K562 (cell line): Measurements from ENCODE around the gene PRSS50. TPM values are rescaled to one million over a fixed set of nuclear protein-coding genes. Genes with fewer than 3 reads are reported as not detected.

ENCODE experiments used
- ATAC-seq: fragments of 200-7000 bp; cut with Tn5 transposase; 3 replicates; pipeline ENCODE4 v1.9.1; 2020; ENCODE audit warnings: moderate library complexity
- BruUV-seq: library from RNA; stranded (reverse); fragments of 400-500 nt; replicated peaks from 2 replicates; lab custom pipeline; 2021; lab: Mats Ljungman, UMichigan
- CTCF ChIA-PET: fragments of 300-600 bp; formaldehyde crosslinking; extraction: SDS; loops from one replicate; lab custom pipeline; 2021; ENCODE audit warnings: low intra/inter-chr PET ratio; lab: Yijun Ruan, JAX
- POLR2A ChIA-PET: fragments of 300-600, 350-650 bp; sonication (Branson Sonifier 250); formaldehyde crosslinking; extraction: SDS; loops from one replicate; lab custom pipeline; 2021; ENCODE audit warnings: antibody characterized with exemption, inconsistent platforms; lab: Yijun Ruan, JAX
- DNase-seq, 4 experiments: peaks; one replicate each; pipeline versions ENCODE4 v3.0.0 to v3.0.0-alpha.2; 2011 to 2018; ENCODE audit warnings: low spot score in 3 of 4, mixed read lengths in 3 of 4; ENCODE audit errors: extremely low read depth in 1 of 4
- FAIRE-seq: peaks from 2 replicates; lab custom pipeline; 2011; peaks lifted over from hg19 to GRCh38; lab: Jason Lieb, UNC
- H2AFZ ChIP-seq: 2 replicates; pipeline ENCODE4 v1.6.0; 2011; ENCODE audit warnings: low read depth, low read length, control low read depth, inconsistent platforms
- H3K27ac ChIP-seq: fragments of 200-600 bp; 3 replicates; pipeline ENCODE4 v1.8.0; 2011; ENCODE audit warnings: low read depth, mild to moderate bottlenecking, control low read depth, inconsistent platforms, low read length, moderate library complexity, mixed read lengths; ENCODE audit errors: extremely low read depth
- H3K27me3 ChIP-seq, 2 experiments: fragments of 300-600 bp in 1 of 2; 2 replicates in 1 of 2; 3 replicates in 1 of 2; pipeline versions ENCODE4 v1.6.0 to v1.8.0; 2011; ENCODE audit warnings: inconsistent platforms in 2 of 2, low read length in 2 of 2, mild to moderate bottlenecking in 1 of 2, mixed read lengths in 1 of 2, moderate library complexity in 1 of 2; ENCODE audit not compliant: control insufficient read depth in 2 of 2, insufficient read depth in 2 of 2
- H3K36me3 ChIP-seq: fragments of 300-600 bp; 3 replicates; pipeline ENCODE4 v1.8.0; 2011; ENCODE audit warnings: mild to moderate bottlenecking, low read length, inconsistent platforms; ENCODE audit not compliant: control insufficient read depth, insufficient read depth
- H3K4me1 ChIP-seq, 2 experiments: fragments of 200-600 bp in 1 of 2; replicated peaks in 1 of 2; 2 replicates in 1 of 2; 3 replicates in 1 of 2; pipeline versions ENCODE4 v1.5.1 to v1.8.0; 2011; ENCODE audit warnings: inconsistent platforms in 2 of 2, low read length in 2 of 2, mild to moderate bottlenecking in 1 of 2, mixed read lengths in 1 of 2, moderate library complexity in 1 of 2; ENCODE audit not compliant: control insufficient read depth in 2 of 2, insufficient read depth in 2 of 2
- H3K4me2 ChIP-seq: 2 replicates; pipeline ENCODE4 v1.6.1; 2011; ENCODE audit warnings: low read length, control low read depth, inconsistent platforms, mixed read lengths; ENCODE audit not compliant: insufficient read depth
- H3K4me3 ChIP-seq: fragments of 200-600 bp; sonication (generic), shearing (Covaris generic); 2 replicates; pipeline ENCODE4 v1.5.1; 2016; ENCODE audit warnings: control low read depth, inconsistent platforms
- H3K79me2 ChIP-seq: fragments of 200-600 bp; 3 replicates; pipeline ENCODE4 v1.8.0; 2011; ENCODE audit warnings: low read length, inconsistent platforms; ENCODE audit not compliant: control insufficient read depth, insufficient read depth
- H3K9ac ChIP-seq, 2 experiments: 2 replicates each; pipeline versions ENCODE4 v1.6.0 to v1.6.1; 2011; ENCODE audit warnings: low read depth in 2 of 2, low read length in 2 of 2, control low read depth in 1 of 2, inconsistent platforms in 1 of 2, mild to moderate bottlenecking in 1 of 2, mixed read lengths in 1 of 2; ENCODE audit not compliant: insufficient read depth in 1 of 2
- H3K9me1 ChIP-seq: one replicate; pipeline ENCODE4 v1.6.0; 2011; ENCODE audit warnings: inconsistent platforms, mild to moderate bottlenecking, low read length, moderate library complexity; ENCODE audit not compliant: control insufficient read depth, insufficient read depth
- H3K9me3 ChIP-seq: replicated peaks from 2 replicates; pipeline ENCODE4 v1.5.1; 2011; ENCODE audit warnings: low read depth, low read length, inconsistent platforms; ENCODE audit not compliant: control insufficient read depth, insufficient read depth
- H4K20me1 ChIP-seq: replicated peaks from 2 replicates; pipeline ENCODE4 v1.6.1; 2011; ENCODE audit warnings: low read length, inconsistent platforms, mixed read lengths; ENCODE audit not compliant: control insufficient read depth, insufficient read depth
- TGIF2 ChIP-seq: sonication (generic); formaldehyde crosslinking; IDR thresholded peaks from 2 replicates; pipeline ENCODE4 v1.8.1; 2022; ENCODE audit warnings: mild to moderate bottlenecking, missing genetic modification reagents, moderate library complexity
- WGBS: fragments of 100-300 bp; shearing (Covaris generic); methylation state at CpG from one replicate; pipeline ENCODE4 v1.1.6; 2016; ENCODE audit warnings: low coverage, mixed read lengths; ENCODE audit not compliant: insufficient coverage; ENCODE audit errors: missing lambda C conversion rate; 5-methylcytosine and 5-hydroxymethylcytosine counted together
- in situ Hi-C: fragments of 300-500 bp; cut with MboI; formaldehyde crosslinking; loops from 4 replicates; pipeline ENCODE4 v1.15.0; 2018; ENCODE audit warnings: inconsistent platforms, mixed read lengths
- intact Hi-C: fragments of 100-400 bp; cut with micrococcal nuclease; formaldehyde crosslinking; loops from 2 replicates; pipeline ENCODE4 v1.14.2; 2022
- polyA plus RNA-seq, 8 experiments: library from polyadenylated mRNA; depleted of rRNA in 4 of 8; stranded (reverse) in 5 of 8; unstranded in 3 of 8; fragments of >200 nt; fragmentation: Nextera tagmentation in 2 of 8; fragmentation: Illumina TruSeq in 1 of 8; extraction: Ambion mirVana in 2 of 8; extraction: Trizol in 1 of 8; gene quantifications; 2 replicates each; pipeline versions ENCODE4 v1.2.1 to v1.2.3, GENCODE V29; 2011 to 2014; ENCODE audit warnings: inconsistent platforms in 1 of 8, missing spikeins in 1 of 8
- total RNA-seq, 7 experiments: library from RNA; depleted of rRNA in 6 of 7; stranded (reverse); fragments of >200 nt in 6 of 7; fragmentation: Illumina TruSeq in 2 of 7; extraction: Trizol in 2 of 7; gene quantifications; 2 replicates each; pipeline versions ENCODE4 v1.2.1 to v1.2.3, GENCODE V29; 2011 to 2021; ENCODE audit warnings: low replicate concordance in 1 of 7
- TF ChIP-seq, protein P1 (sequence below): fragments of 450-650 bp; formaldehyde crosslinking; IDR thresholded peaks from 2 replicates; pipeline ENCODE4 v1.4.0; 2020; ENCODE audit warnings: mild to moderate bottlenecking, mixed read lengths

Gene PRSS50
- total and polyA plus RNA-seq, 9 of the 15 experiments (the other 6 are each of a cell fraction or from before 2014, with no cell fraction given), result 0.01 TPM; not detected in 8

DNA sequence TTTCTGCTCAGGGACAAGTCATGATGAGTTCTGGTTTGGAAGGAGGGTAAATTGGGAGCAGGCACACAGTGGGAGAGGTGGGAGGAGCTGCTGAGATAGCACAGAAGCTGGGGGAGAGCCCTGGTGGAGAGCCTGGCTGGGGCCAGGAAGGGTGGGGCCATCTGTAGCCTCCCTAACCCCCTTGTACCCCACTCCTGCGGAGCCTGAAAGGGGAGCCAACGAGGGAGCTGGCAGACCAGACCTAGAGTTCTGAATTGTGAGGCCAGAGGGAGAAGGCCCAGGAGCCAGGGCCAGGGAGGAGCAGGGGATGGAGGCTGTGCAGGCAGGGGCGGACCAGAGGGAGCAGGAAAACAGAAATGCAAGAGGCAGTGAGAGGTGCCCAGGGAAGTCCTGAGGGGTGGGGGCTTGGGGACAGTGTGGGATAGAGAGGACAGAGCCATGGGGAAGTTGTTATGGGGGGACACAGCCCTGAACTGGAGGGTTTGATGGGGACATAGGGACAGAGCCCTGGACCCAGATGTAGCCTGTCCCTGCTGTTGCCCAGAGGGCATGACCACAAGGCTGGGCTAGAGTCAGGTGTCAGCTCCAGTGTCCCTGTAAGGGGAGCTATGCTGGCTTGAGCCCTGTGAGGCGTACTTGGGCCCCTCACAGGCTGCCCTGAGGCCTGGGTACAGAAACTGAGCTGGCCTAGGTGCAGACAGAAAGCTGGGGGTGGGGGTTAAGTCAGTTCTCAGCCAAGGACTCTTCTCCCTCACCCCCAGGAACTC lies 15.2 kb downstream of the PRSS50 start:
- no peak for FAIRE-seq

More for the DNA sequence above, 15.2 kb downstream of the PRSS50 start:
- H3K36me3 ChIP-seq, result no peaks in the 10 kb centered on the region
- no peaks in the 10 kb centered on the region for H3K79me2 ChIP-seq
- H3K4me3 ChIP-seq, result no peak overlapping the region
- H3K27me3 ChIP-seq, result peaks cover 6 to 51% of the 10 kb centered on the region in 2 experiments
- H3K4me2 ChIP-seq, result no peak overlapping the region
- CTCF ChIA-PET, result interaction anchor here (1.1 kb wide), 1 partner anchor 164 kb away, joined by 3 read pairs; no protein-coding TSS in a partner anchor
- intact Hi-C loops, result loop anchor here (10.0 kb wide), 2 partner anchors 292 to 672 kb away; no protein-coding TSS in a partner anchor
- TF ChIP-seq TGIF2 (CRISPR knock-in tag), result no peak
- TF ChIP-seq, protein P1, sequence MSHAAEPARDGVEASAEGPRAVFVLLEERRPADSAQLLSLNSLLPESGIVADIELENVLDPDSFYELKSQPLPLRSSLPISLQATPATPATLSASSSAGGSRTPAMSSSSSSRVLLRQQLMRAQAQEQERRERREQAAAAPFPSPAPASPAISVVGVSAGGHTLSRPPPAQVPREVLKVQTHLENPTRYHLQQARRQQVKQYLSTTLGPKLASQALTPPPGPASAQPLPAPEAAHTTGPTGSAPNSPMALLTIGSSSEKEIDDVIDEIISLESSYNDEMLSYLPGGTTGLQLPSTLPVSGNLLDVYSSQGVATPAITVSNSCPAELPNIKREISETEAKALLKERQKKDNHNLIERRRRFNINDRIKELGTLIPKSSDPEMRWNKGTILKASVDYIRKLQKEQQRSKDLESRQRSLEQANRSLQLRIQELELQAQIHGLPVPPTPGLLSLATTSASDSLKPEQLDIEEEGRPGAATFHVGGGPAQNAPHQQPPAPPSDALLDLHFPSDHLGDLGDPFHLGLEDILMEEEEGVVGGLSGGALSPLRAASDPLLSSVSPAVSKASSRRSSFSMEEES, result no peak
- TF ChIP-seq, all 486 proteins: peak for 0
- Histone ChIP-seq H3K9ac (no peak overlapping the region), H4K20me1 (peaks cover 30% of the 10 kb centered on the region), H2AFZ (no peak overlapping the region), H3K9me1 (no peaks in the 10 kb centered on the region), H3K4me1 (peaks cover 0 to 8% of the 10 kb centered on the region in 2 experiments; a peak in 2 of 5 replicates), H3K9me3 (no peaks in the 10 kb centered on the region), H3K27ac (no peak overlapping the region)
- 0% methylated on average over 4 of the region's 4 CpGs for WGBS
- in situ Hi-C loops, result no loop called here
- BruUV-seq, result no TSS peak
- DNase-seq (no peak), ATAC-seq (no peak)
- POLR2A ChIA-PET, result interaction anchor here (0.6 to 1.0 kb wide), 4 partner anchors 8 to 166 kb away, joined by 3 to 6 read pairs (median 4); no protein-coding TSS in a partner anchor
